Hematopoietic multipotent progenitor cell treated with erythropoietin and hydrocortisone succinate and interleukin-3 and kit ligand, for 15 days (in vitro differentiated cells): ENCODE data around the gene FCSK.
A peak's percentile ranks its signal among the peaks of the same experiment; 100 is the strongest.
"Not testable (repeated sequence)": the region's sequence is repeated elsewhere in the genome, so short reads cannot be mapped to it uniquely, and the experiment has no call there.

Experiments used
- DNase-seq: peaks from one replicate; pipeline ENCODE4 v3.0.0-alpha.2; 2015; ENCODE audit warnings: low spot score

Gene FCSK

GRCh38 chr16:70432356-70432722 lies 22.1 kb upstream of the FCSK start:
- DNase-seq = peak; percentile 24

DNA sequence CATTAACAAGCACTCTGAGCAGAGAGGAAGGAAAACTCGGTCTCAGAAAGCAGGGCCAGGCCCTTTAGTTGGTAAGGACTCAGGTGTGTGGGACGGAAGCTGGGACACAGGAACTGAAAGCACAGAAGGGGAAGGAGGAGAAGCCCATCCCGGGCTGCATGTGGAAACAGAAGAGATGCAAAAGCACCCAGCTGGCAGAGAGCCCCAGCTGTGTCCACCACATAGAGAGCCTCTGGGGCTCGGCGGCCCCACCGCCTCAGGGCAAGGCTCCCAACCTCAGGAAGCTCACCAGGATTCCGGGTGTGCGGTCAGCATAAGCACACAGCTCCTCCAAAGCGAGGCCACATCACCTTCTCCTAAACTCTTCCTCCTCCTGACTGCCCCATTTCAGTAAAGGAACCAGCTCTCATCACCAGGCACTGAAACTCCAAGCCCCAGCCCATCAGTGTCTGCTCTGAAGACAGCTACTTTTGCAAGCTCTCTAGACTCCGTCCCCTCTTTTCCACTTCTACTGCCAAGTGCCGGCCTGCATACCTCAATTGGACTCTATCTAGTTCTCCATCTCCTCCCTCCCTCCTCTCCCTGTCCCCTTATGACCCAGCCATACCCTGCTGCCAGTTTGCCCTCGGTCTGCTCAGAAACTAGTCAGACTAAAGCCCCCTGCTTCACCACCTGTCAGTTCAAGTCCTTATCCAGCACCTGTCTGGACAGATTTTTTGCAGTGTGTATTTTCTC lies 21.5 kb upstream of the FCSK start:
- DNase-seq = peak; percentile 53

GRCh38 chr16:70433458-70434103 lies 20.8 kb upstream of the FCSK start:
- no peak for DNase-seq

- DNase-seq = no peak
Observed at GRCh38 chr16:70434484-70435260, 19.7 kb upstream of the FCSK start.

DNA sequence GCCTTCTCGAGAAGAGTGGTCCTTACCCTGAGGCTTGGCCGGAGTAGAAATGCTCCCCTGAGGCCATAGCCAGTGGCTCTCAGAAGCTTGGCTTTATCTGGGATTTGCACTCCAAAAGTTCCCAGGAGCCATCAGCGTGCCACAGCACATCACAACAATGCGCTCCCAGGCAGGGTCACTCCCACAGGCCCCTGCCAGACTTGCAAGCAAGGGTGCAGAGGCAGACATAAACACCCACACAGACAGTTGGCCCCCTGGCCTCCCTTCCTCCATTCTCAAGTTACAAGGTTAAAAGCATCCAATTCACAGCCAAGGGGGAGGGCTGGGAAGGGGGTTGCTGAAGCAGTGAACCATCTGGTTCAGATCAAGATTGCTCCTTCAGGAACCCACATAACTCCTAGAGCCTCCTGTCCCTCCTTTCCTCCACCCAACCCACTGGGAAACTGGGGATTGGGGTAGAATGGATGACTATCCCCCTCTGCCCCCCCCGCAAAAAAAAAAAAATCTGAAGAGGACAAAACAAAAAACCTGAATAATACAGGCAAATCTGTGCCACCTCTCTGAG lies 17.3 kb upstream of the FCSK start:
- DNase-seq = peak; percentile 21

GRCh38 chr16:70437582-70438557 lies 16.5 kb upstream of the FCSK start:
- peak; percentile 56 for DNase-seq

DNA sequence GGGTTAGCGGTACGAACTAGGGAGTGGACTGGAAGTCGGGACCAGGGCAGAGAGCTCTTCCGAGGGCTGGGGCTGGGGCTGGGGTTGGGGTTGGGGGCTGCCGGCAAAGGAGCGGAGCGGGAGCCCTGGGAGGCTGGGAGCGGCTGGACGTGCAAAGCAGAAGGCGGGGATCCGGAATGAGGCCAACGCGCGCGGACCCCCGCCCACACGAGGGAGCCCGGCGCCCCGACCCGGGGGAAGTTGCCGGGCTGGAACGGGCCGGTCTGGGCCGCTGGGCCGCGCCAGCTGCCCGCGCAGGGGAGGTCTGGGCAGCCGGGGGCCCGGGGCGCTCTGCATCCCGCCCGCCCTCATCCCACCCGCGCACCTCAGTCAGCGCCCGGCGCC lies 15.8 kb upstream of the FCSK start:
- DNase-seq = no peak

DNA sequence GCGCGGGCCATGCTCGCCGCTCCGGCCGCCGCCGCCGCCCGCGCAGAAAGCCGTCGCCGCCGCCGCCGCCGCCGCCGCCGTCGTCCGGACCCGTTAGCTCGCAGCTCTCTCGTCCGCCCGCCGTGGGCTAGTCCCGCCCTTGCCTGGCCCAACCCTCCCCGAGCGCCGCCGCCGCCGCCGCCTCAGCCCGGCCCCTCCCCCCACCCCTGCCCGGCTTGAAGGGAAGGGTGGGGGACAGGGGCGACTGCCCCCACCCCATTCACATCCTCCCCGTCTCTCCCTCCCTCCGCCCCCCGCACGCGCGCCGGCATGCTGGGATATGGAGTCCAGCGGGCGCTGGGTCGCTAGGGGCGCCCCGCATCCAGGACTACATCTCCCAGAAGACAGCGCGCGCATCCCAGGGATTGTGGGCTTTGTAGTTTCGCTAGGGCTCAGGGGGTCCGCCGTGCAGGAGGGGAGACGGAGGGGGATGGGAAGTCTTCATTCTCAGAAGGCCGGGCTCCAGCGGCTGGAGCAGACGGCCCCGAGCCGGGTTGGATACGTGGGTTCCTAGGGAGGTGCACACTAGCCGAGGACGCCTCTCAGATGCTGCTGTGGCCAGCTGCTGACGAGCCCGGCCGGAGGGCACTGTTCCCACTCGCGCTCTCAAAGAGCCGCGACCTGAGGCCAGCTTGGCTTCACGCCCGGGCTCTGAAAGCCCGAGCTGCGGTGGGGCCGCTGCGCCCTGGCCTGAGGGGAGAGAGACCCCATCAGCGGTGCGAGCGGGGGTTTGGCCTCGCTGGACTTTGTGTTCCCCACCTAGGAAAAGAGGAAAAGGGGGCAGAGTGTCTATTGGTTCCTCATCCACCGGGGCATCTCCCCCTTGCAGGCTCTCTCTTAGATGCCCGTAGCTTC lies 15.2 kb upstream of the FCSK start, which contains the start of gene ST3GAL2:
Gene ST3GAL2, minus strand, starts transcription at position 132 of the 894 bp plus-strand sequence. CDS start 40,570 bp downstream, outside the sequence.
- DNase-seq = peak; percentile 91

- DNase-seq = no peak
Observed at GRCh38 chr16:70440009-70440692, 14.2 kb upstream of the FCSK start.

DNA sequence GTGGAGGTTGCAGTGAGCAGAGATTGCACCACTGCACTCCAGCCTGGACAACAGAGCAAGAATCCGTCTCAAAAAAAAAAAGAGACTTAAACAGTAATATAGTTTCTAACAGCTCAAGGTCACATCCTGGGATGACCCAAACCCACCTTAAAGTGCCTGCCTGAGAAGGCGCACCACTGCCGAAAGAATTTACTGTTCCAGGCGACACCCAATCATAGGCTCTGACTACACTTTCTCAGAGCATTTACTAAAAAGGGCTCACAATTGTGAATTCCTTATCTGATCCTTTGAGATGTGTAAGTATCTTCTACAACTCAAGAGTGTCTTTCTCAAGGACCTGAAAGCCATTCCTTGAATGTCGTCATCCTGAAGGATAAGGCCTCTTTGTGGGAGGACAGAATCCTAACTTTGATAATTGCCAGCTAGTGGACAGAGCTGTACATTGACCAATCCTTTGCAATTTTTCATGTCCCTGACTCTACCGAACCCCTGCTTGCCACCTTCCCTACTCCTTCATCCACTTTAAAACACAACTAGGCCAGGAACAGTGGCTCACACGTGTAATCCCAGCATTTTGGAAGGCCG lies 12.9 kb upstream of the FCSK start:
- no peak for DNase-seq

- no peak for DNase-seq
Observed at GRCh38 chr16:70442344-70442743, 12.1 kb upstream of the FCSK start.

DNA sequence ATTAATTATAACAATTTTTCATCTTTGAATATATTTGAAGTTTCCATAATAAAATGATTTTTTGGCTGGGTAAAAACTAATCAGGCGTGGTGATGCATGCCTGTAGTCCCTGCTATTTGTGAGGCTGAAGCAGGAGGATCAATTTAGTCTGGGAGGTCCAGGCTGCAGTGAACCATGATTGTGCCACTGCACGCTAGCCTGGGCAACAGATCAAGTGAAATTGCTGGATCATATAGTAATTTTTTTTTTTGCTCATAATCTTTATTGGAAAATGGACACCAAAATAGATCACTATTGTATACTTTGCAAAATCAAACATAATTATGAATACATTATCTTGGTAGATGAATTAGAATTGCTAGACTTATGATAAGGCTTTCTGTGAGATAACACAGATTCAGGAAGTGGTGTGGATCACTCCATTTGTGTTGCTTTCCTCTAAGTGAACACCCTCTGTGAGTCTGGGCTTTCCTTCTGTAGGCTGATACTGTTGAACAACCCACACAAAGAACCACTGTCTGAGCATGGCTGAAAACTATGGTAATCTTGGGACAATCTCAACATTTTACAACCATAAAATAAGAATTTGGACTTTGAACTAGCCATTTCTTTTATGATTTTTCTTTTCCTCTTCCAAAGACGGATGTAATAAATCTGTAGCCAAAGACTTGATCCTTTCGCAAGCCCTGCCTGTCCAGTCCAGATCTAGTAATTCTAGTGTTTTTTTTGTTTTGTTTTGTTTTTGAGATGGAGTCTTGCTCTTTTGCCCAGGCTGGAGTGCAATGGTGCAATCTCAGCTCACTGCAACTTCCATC lies 9.9 kb upstream of the FCSK start:
- DNase-seq = no peak

- no peak for DNase-seq
Observed at GRCh38 chr16:70448075-70448474, 6.3 kb upstream of the FCSK start.

DNA sequence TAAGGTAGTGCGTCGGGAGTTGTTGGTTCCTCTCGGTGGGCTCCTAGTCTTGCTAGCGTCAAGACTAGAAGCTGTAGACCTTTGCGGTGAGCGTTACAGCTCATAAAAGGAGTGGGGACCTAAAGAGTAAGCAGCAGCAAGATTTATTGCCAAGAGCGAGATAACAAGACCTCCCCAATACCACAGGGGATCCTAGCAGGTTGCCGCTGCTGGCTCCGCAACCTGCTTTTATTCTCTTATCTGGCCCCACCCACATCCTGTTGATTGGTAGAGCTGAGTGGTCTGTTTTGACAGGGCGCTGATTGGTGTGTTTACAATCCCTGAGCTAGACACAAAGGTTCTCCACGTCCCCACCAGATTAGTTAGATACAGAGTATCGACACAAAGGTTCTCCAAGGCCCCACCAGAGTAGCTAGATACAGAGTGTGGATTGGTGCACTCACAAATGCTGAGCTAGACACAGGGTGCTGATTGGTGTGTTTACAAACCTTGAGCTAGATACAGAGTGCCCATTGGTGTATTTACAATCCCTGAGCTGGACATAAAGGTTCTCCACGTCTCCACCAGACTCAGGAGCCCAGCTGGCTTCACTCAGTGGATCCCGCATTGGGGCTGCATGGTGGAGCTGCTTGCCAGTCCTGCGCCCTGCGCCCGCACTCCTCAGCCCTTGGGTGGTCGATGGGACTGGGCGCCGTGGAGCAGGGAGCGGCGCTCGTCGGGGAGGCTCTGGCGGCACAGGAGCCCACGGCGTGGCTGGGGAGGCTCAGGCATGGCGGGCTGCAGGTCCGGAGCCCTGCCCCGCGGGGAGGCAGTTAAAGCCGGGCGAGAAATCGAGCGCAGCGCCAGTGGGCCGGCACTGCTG lies 4.0 kb upstream of the FCSK start:
- not testable (repeated sequence) for DNase-seq

GRCh38 chr16:70451004-70451340 lies 3.4 kb upstream of the FCSK start:
- DNase-seq = not testable (repeated sequence)

- no peak for DNase-seq
Observed at GRCh38 chr16:70453117-70453891, 1.1 kb upstream of the FCSK start.

DNA sequence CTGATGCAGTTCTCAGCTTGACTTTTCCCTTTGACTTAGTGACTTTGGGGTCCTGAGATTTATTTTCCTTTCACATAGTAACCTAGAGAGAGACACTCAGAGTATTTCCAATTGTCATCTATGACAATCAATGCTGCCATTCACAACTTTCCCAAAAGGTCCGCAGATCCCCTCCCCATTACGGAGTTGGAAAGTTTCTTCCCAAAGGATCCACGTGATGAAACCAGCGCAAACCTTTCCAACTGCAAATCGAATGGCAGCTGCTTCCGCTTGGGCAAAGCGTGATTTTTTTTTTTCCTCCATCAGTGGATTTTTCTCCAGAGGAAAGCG lies 538 bp upstream of the FCSK start:
- no peak for DNase-seq
